Central memory CD8-positive, alpha-beta T cell (primary cell): Measurements from ENCODE around the gene IPO11.

Experiments used
- ATAC-seq: fragments of 150-1000 bp; cut with Tn5 transposase; replicated peaks from 2 replicates; pipeline ENCODE4 v1.10.0; 2022; ENCODE audit warnings: mild to moderate bottlenecking, moderate FRiP score, moderate number of reproducible peaks; ENCODE audit not compliant: poor library complexity, severe bottlenecking; ENCODE audit errors: extremely low read depth
- DNase-seq, 2 donors: peaks; one replicate each; pipeline ENCODE4 v3.0.0; 2021; ENCODE audit warnings: low spot score in 2 of 2
- H3K27ac Mint-ChIP-seq: one replicate; pipeline ENCODE4 v1.8.0; 2022; ENCODE audit warnings: low read depth, mild to moderate bottlenecking, moderate library complexity, mixed read lengths
- H3K27me3 Mint-ChIP-seq: one replicate; pipeline ENCODE4 v1.8.0; 2022; ENCODE audit warnings: mixed read lengths
- H3K36me3 Mint-ChIP-seq: one replicate; pipeline ENCODE4 v1.8.0; 2022; ENCODE audit warnings: mild to moderate bottlenecking, moderate library complexity, mixed read lengths; ENCODE audit not compliant: insufficient read depth
- H3K4me1 Mint-ChIP-seq: one replicate; pipeline ENCODE4 v1.8.0; 2022; ENCODE audit warnings: mixed read lengths
- H3K4me3 Mint-ChIP-seq: one replicate; pipeline ENCODE4 v1.8.0; 2022; ENCODE audit warnings: mild to moderate bottlenecking, moderate library complexity, mixed read lengths
- H3K9me3 Mint-ChIP-seq: one replicate; pipeline ENCODE4 v1.8.0; 2022; ENCODE audit warnings: mixed read lengths

IPO11 gene

DNA sequence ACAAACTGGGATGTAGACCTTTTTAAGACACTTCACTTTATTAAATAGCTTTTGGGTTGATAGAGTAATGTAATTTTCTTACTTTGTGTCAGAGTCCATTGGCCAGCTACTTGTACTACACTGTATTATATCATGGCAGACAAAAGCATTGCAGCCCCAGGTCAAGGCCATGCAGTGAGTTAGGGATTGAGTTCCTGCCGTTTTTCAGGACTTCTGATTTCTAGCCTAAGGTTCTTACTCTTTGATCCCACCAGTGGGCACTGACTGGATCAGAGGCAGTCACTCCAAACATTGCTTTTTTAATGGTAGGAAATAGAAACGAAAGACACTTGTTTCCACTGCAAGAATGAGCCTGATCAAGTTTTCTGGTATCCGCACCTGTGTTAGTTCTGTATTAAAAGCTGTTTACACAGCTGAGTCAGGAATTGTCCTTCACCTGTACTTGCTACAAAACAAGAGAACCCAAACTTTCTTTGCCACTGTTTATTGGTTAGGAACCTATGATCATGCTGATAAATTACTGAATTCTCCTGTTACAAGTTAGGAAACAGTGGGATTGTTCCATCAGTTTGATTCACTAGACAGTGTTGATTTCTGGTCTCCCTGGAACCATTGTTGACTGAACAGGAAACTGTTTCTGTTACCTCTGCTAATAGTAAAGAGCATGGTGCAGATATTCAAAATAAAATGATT lies 188.1 kb downstream of the IPO11 start:
- Mint-ChIP-seq H3K4me3 (no peak overlapping the region), H3K27ac (no peak overlapping the region), H3K4me1 (no peaks in the 10 kb centered on the region), H3K27me3 (no peaks in the 10 kb centered on the region), H3K36me3 (no peaks in the 10 kb centered on the region), H3K9me3 (no peaks in the 10 kb centered on the region)
- no peak for DNase-seq
- ATAC-seq = no peak

DNA sequence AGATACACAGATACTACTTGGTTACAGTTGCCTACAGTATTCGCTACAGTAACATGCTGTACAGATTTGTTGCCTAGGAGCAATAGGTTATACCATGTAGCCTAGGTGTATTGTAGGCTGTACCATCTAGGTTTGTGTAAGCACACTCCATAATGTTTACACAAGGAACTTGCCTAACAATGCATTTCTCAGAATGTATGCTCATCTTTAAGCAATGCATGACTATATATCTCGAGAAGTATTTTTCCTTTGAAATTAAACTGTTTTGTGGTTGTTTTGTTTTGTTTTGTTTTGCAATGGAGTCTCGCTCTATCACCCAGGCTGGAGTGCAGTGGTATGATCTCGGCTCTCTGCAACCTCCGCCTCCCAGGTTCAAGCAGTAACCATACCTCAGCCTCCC lies 191.4 kb downstream of the IPO11 start:
- peaks cover 2% of the 10 kb centered on the region for H3K36me3 Mint-ChIP-seq
- H3K27ac Mint-ChIP-seq = no peak overlapping the region
- H3K27me3 Mint-ChIP-seq = no peaks in the 10 kb centered on the region
- peaks cover 6% of the 10 kb centered on the region for H3K4me1 Mint-ChIP-seq
- no peak overlapping the region for H3K4me3 Mint-ChIP-seq
- no peak for ATAC-seq
- no peaks in the 10 kb centered on the region for H3K9me3 Mint-ChIP-seq
- no peak for DNase-seq

DNA sequence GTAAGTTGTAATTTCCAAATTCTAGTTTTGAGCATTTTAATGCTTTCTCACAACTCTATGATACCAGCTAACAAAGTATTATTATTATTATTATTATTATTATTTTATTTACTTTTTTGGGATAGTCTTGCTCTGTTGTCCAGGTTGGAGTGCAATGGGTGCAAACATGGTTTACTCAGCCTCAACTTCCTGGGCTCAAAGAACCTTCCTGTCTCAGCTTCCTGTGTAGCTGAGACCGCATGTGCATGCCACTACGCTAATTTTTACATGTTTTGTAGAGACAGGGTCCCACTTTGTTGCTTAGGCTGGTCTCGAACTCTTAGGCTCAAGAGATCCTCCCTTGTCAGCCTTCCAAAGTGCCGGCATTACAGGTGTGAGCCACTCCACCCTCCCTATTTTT lies 193.1 kb downstream of the IPO11 start:
- Mint-ChIP-seq H3K27me3 (no peaks in the 10 kb centered on the region), H3K36me3 (peaks cover 2% of the 10 kb centered on the region), H3K4me1 (peaks cover 6% of the 10 kb centered on the region), H3K9me3 (no peaks in the 10 kb centered on the region), H3K27ac (no peak overlapping the region), H3K4me3 (no peak overlapping the region)
- DNase-seq = no peak
- ATAC-seq = no peak

DNA sequence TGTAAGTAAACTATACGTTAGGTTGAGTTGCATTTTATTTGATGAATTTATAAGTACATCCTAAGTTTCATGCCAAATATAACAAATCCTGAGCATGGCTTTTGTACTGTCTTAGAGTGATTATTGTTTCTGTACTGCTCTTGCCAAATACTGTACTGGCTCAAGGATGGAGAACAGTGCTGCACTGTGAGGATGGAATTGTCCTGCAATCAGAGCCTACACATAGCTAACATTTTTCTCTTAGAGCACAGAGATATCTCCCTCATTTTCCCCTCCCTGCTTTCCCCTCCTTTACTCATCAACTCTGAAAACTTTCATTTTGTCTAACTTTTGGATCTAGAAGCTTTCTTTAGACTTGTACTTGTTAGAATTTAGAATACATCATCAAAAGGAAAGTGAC lies 194.3 kb downstream of the IPO11 start:
- peaks cover 2% of the 10 kb centered on the region for H3K36me3 Mint-ChIP-seq

DNA sequence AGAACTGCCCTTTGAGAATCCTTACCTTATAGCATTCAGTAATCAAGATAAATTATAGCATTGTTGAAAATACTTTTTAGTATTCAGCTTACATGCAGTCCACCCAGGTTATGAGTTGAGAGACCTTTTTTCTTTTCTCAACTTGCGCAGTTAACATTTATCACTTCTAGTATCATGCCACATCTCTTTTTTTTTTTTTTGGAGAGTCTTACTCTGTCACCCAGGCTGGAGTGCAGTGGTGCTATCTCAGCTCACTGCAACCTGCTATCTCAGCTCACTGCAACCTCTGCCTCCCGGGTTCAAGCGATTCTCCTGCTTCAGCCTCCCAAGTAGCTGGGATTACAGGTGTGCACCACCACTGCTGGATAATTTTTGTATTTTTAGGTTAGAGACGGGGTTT lies 195.1 kb downstream of the IPO11 start:
- Mint-ChIP-seq H3K36me3 (peaks cover 2% of the 10 kb centered on the region), H3K4me1 (peaks cover 6% of the 10 kb centered on the region), H3K27ac (no peak overlapping the region), H3K4me3 (no peak overlapping the region), H3K27me3 (no peaks in the 10 kb centered on the region), H3K9me3 (no peaks in the 10 kb centered on the region)
- DNase-seq = no peak
- ATAC-seq = no peak

More for the DNA sequence above, 194.3 kb downstream of the IPO11 start:
- H3K27ac Mint-ChIP-seq = no peak overlapping the region
- no peak overlapping the region for H3K4me3 Mint-ChIP-seq
- no peaks in the 10 kb centered on the region for H3K9me3 Mint-ChIP-seq
- DNase-seq (no peak), ATAC-seq (no peak)
- H3K27me3 Mint-ChIP-seq = no peaks in the 10 kb centered on the region
- H3K4me1 Mint-ChIP-seq = peaks cover 6% of the 10 kb centered on the region

DNA sequence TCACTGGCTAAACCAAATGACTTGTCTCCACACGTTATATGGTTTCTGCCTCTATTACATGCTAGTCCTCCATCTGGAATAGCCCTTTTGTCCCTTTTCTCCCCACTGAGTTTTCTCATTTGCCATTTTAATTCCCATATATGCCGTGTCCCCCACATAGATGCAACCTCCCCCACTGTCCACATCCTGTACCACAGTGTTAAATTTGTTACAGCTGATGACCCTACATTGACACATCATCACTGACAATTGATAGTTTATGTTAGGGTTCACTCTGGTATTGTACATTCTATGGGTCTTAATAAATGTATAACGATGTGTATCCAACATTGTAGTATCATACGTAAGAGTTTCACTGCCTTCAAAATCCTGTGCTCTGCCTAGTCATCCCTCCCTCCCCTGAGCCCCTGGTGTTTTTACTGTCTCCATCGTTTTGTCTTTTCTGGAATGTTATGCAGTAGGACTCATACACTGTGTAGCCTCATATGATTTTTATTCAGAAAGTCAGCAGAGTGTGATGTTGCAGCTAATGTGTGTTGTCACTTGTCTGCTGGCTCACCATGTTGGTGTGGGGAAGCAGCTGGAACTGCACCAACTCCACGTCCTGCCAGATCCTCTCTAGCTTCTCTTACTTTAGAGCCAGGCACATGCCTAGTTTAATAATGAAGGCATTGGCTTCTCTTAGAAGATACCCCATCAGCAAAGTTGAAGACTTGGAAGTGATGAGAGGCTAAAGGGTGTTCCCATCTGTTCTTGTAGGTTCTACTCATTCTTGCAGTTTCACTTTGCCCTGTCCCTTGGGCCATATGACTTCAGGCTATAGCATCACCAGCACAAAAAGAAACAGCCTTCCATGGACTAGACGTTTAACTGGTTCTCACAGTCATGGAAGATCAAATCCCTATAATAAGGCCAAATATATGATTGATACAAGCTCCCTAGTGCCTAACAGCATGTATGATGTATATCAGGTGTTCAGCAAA lies 196.3 kb downstream of the IPO11 start:
- no peak for DNase-seq
- Mint-ChIP-seq H3K4me1 (peaks cover 6% of the 10 kb centered on the region), H3K4me3 (no peak overlapping the region), H3K27ac (no peak overlapping the region), H3K9me3 (no peaks in the 10 kb centered on the region), H3K36me3 (peaks cover 2% of the 10 kb centered on the region), H3K27me3 (no peaks in the 10 kb centered on the region)
- no peak for ATAC-seq

DNA sequence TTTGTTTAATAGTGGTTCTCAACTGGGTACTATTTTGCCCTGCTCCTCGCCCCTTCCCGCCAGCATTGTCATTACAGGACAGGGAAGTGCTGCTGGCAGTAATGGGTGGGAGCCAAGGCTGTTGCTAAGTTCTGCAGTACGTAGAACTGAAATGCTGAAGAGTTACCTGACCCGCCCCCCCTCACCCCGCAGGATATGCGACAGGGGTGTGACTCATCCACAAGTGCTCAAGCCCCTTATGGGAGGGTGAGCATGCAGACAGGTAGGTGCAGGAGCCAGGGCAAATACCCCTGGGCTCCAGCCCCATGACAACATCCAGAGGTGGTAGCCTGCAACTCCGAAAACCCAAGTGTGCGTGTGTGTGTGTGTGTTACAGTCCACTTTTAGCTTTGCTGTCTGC lies 201.8 kb downstream of the IPO11 start:
- H3K27me3 Mint-ChIP-seq = no peaks in the 10 kb centered on the region
- H3K36me3 Mint-ChIP-seq = no peaks in the 10 kb centered on the region
- DNase-seq (no peak), ATAC-seq (no peak)
- no peaks in the 10 kb centered on the region for H3K9me3 Mint-ChIP-seq
- no peak overlapping the region for H3K4me3 Mint-ChIP-seq
- H3K27ac Mint-ChIP-seq = no peak overlapping the region
- no peaks in the 10 kb centered on the region for H3K4me1 Mint-ChIP-seq

DNA sequence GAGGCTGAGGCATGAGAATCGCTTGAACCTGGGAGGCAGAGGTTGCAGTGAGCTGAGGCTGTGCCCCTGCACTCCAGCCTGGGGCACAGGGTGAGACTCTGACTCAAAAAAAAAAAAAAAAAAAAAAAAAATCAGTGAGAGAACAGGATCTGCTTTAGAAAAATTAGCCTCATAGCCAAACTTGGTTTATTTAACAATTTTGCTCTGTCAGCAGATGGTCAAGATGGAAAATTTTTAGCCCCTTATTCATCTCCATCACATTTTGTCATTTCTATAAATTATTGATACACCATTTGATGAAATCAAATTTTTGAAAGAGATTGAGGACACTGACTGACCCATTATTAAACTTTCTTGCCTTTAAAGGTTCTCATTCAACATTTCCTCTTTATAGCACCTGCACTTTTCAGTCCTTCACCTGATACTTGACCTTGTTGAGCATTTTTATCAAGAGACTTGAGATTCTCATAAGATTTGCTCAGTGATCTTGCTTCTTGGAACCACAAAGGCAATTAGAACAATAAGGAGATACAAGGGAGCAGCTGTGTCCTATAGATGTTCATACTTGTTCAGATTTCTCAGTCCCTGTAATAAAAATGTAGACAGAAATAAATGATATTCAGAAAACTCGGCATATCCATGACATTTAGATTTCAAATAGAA lies 204.2 kb downstream of the IPO11 start:
- peaks cover 2% of the 10 kb centered on the region for H3K36me3 Mint-ChIP-seq
- ATAC-seq (no peak), DNase-seq (no peak)
- H3K4me1 Mint-ChIP-seq = no peaks in the 10 kb centered on the region
- H3K4me3 Mint-ChIP-seq = no peak overlapping the region
- no peaks in the 10 kb centered on the region for H3K9me3 Mint-ChIP-seq
- no peak overlapping the region for H3K27ac Mint-ChIP-seq
- no peaks in the 10 kb centered on the region for H3K27me3 Mint-ChIP-seq

DNA sequence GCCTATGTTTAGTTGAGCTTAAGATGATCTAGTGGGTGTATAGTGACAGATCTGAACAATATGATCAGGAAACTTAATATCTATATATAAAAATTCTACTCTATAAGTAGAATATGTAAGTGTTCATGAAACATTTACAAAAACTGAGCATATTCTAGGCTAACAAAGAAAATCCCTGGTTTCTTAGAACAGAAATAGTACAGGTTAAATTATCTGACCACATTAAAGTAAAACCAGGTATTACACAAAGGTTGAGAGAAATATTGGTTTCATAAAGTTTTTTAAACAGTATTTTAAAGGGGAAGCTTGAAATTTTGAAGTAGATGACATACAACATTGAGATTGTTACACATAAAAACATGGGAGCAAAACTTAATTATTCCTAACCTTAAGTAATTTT lies 205.4 kb downstream of the IPO11 start:
- H3K27ac Mint-ChIP-seq = no peak overlapping the region
- ATAC-seq (no peak), DNase-seq (no peak)
- H3K36me3 Mint-ChIP-seq = peaks cover 2% of the 10 kb centered on the region
- no peaks in the 10 kb centered on the region for H3K9me3 Mint-ChIP-seq
- no peaks in the 10 kb centered on the region for H3K27me3 Mint-ChIP-seq
- H3K4me1 Mint-ChIP-seq = no peaks in the 10 kb centered on the region
- no peak overlapping the region for H3K4me3 Mint-ChIP-seq

DNA sequence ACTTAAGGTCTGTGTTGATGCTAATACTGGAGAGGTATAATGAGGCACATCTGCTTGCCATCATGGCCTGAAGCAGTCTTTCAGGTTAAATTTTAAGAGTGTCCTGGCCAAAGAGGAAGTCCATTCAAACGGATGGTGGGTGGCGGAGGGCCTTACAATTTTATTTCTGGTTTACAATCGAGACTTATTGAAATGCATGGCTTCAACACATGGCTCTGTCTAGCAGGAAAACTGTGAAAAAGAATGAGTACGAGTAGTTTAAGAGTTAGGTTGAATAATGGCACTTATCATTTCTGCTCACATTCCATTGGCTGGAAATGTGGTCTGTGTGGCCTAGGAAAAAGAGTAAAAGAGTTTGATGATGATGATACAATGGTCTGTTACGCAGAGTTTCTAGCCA lies 208.2 kb downstream of the IPO11 start:
- no peak overlapping the region for H3K4me3 Mint-ChIP-seq
- H3K4me1 Mint-ChIP-seq = no peaks in the 10 kb centered on the region
- no peak for ATAC-seq
- no peak for DNase-seq
- H3K27me3 Mint-ChIP-seq = no peaks in the 10 kb centered on the region
- H3K27ac Mint-ChIP-seq = no peak overlapping the region
- peaks cover 2% of the 10 kb centered on the region for H3K36me3 Mint-ChIP-seq
- no peaks in the 10 kb centered on the region for H3K9me3 Mint-ChIP-seq

DNA sequence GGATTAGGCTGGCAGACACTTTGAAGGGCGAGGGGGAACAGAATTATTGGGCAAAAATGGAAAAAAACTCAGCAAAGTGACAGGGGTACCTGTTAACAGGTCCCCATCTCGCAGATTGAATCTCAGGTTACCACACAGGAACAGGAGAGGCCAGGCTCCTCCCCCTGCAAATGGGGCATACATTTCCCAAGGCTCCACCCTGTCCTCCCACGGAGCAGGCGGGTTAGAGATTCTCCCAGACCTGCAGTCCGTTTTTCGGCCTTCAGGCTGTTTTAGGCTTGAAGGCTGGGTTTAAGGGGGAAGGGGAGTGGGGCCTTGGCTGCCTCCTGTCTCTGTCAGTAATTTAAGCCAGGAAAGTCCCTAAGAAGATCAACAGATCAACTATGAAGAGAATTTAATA lies 208.7 kb downstream of the IPO11 start:
- no peak for DNase-seq

DNA sequence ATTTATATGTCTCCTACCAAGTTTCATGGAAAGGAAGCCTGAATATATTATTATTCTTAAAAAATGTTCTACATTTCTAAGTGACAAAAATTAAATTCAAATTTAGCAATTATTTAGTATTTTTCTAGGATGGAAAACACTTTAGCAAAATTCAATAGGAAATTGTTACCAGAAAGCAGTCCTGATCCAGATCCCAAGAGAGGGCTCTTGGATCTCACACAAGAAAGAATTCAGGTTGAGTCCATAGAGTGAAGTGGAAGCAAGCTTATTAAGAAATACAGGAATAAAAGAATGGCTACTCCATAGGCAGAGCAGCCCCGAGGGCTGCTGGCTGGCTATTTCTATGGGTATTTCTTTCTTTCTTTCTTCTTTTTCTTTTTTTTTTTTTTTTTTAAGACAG lies 210.7 kb downstream of the IPO11 start:
- H3K4me1 Mint-ChIP-seq = no peaks in the 10 kb centered on the region
- ATAC-seq (no peak), DNase-seq (no peak)
- H3K27ac Mint-ChIP-seq = no peak overlapping the region
- H3K27me3 Mint-ChIP-seq = no peaks in the 10 kb centered on the region
- H3K4me3 Mint-ChIP-seq = no peak overlapping the region
- peaks cover 5% of the 10 kb centered on the region for H3K36me3 Mint-ChIP-seq
- H3K9me3 Mint-ChIP-seq = no peaks in the 10 kb centered on the region

More for the DNA sequence above, 208.7 kb downstream of the IPO11 start:
- Mint-ChIP-seq H3K36me3 (peaks cover 4% of the 10 kb centered on the region), H3K4me1 (no peaks in the 10 kb centered on the region), H3K4me3 (no peak overlapping the region), H3K27me3 (no peaks in the 10 kb centered on the region), H3K9me3 (no peaks in the 10 kb centered on the region), H3K27ac (no peak overlapping the region)
- ATAC-seq = no peak
